ENCODE data around the gene MED29. TPM values are rescaled to one million over a fixed set of nuclear protein-coding genes. Genes with fewer than 3 reads are reported as not detected.

The MED29 gene
- total RNA-seq, 2 donors from 2014 or later = 29.9 to 32.3 TPM

DNA sequence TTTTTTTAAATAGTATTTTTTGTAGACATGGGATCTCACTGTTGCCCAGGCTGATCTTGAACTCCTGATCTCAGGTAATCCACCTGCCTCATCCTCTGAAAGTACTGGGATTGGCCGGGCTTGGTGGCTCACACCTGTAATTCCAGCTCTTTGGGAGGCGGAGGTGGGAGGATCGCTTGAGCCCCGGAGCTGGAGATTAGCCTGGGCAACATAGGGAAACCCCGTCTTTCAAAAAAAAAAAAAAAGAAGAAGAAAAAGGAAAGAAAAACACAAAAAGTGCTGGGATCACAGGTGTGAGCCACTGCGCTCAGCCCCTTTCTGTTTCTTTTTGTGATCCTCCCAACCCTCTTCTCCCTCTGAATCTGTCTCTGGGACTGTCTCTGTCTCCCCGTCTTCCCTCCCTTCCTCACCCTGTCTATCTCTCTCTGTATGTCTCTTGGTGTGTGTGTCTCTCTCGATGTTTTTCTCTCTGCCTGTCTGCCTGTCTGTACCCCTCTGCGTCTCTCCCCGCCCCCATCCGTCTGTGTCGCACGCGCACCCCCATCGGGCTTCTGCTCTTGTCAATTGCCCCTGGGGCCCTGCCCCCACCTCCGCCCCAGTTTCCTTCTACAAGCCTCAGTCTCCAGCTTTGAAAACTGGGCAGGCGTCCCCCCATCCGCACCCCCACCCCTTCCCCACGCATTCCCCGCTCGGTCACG is 14.9 kb downstream of the MED29 start:
- Histone ChIP-seq H3K27ac (peak overlapping the region; percentile 99 to 100), H3K4me1 (peaks cover 0 to 57% of the 10 kb centered on the region in 2 donors), H3K36me3 (peaks cover 25% of the 10 kb centered on the region), H3K4me3 (peak overlapping the region; percentile 86 to 89), H3K9me3 (no peaks in the 10 kb centered on the region), H3K27me3 (no peaks in the 10 kb centered on the region)
- DNase-seq (ENCODE audit: low spot score) = peak; percentile 59
- no peak for TF ChIP-seq CTCF (IDR thresholded peaks at IDR 0.05)

DNA sequence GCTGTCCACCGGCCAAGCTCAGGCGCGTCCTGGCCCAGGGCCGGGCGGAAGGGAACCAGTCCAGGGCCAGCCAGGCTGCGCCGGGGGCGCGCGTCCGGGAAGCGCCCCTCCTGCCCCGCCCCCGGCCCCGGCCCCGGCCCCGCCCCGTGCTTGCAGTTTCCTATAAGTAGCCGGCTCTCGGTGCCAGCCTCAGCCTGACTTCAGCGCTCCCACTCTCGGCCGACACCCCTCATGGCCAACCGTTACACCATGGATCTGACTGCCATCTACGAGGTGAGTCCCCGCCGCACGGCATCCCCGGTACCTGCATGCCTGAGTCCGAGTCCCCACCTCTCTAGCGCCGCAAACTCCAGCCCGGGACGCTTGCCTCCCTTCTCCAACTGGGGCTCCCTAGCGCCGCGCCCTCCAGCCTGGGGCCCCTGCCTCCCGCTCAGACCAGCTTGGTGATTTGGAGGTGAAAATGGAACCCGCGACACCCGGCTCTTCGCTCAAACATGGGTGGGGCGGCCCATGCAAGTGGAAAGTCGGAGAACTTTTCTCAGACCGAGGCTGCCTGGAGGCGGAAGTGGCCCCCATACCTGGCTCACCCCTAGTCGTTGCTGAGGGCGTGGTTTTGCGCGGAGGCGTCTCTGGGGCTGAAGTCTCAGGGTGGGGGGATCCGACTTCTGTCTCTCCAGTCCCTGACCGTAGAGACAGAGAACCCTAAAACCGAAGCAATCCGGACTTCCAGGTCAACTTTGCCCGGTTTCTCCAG is 15.7 kb downstream of the MED29 start, which contains the start of gene ZFP36:
Gene ZFP36, plus strand, starts transcription at position 192 of the 754 bp plus-strand sequence. Its CDS starts 58 bp downstream, at position 250.
- Histone ChIP-seq H3K4me3 (peak within 1 kb of the TSS; percentile 86 to 89), H3K36me3 (peaks cover 25% of the 10 kb centered on the region), H3K4me1 (peaks cover 0 to 57% of the 10 kb centered on the region in 2 donors), H3K27ac (peak within 1 kb of the TSS; percentile 99 to 100), H3K9me3 (no peaks in the 10 kb centered on the region), H3K27me3 (no peaks in the 10 kb centered on the region)
- DNase-seq (ENCODE audit: low spot score) = peak; percentile 98
- TF ChIP-seq CTCF (IDR thresholded peaks at IDR 0.05) = no peak

DNA sequence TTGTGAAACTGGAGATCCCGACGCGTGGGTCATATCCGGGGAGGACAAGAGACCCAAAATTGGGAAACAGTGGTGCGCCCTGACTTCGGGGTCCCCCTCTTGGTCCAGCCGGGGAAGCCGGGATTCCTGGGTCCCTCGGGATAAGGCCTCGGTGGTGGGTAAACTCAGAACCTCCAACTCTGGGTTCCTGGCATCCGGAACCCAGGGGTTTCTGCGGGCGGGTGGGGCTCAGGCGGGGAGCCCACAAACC is 16.2 kb downstream of the MED29 start:
- H3K36me3 ChIP-seq = peaks cover 25% of the 10 kb centered on the region
- no peaks in the 10 kb centered on the region for H3K27me3 ChIP-seq
- H3K4me3 ChIP-seq = peak overlapping the region; percentile 86 to 89
- no peaks in the 10 kb centered on the region for H3K9me3 ChIP-seq
- peak overlapping the region; percentile 99 to 100 for H3K27ac ChIP-seq
- DNase-seq (ENCODE audit: low spot score) = peak; percentile 68
- peaks cover 0 to 52% of the 10 kb centered on the region in 2 donors for H3K4me1 ChIP-seq
- no peak for TF ChIP-seq CTCF (IDR thresholded peaks at IDR 0.05)

DNA sequence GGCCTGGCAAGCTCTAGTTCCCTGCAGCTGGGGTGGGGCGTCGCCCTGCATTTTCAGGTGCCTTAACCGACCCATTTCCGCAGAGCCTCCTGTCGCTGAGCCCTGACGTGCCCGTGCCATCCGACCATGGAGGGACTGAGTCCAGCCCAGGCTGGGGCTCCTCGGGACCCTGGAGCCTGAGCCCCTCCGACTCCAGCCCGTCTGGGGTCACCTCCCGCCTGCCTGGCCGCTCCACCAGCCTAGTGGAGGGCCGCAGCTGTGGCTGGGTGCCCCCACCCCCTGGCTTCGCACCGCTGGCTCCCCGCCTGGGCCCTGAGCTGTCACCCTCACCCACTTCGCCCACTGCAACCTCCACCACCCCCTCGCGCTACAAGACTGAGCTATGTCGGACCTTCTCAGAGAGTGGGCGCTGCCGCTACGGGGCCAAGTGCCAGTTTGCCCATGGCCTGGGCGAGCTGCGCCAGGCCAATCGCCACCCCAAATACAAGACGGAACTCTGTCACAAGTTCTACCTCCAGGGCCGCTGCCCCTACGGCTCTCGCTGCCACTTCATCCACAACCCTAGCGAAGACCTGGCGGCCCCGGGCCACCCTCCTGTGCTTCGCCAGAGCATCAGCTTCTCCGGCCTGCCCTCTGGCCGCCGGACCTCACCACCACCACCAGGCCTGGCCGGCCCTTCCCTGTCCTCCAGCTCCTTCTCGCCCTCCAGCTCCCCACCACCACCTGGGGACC is 16.6 kb downstream of the MED29 start:
- peak overlapping the region; percentile 99 to 100 for H3K27ac ChIP-seq
- no peak for DNase-seq (ENCODE audit: low spot score)
- no peaks in the 10 kb centered on the region for H3K27me3 ChIP-seq
- peaks cover 0 to 47% of the 10 kb centered on the region in 2 donors for H3K4me1 ChIP-seq
- no peak for TF ChIP-seq CTCF (IDR thresholded peaks at IDR 0.05)
- H3K4me3 ChIP-seq = peak overlapping the region; percentile 86 to 89
- H3K36me3 ChIP-seq = peaks cover 25% of the 10 kb centered on the region
- H3K9me3 ChIP-seq = no peaks in the 10 kb centered on the region

DNA sequence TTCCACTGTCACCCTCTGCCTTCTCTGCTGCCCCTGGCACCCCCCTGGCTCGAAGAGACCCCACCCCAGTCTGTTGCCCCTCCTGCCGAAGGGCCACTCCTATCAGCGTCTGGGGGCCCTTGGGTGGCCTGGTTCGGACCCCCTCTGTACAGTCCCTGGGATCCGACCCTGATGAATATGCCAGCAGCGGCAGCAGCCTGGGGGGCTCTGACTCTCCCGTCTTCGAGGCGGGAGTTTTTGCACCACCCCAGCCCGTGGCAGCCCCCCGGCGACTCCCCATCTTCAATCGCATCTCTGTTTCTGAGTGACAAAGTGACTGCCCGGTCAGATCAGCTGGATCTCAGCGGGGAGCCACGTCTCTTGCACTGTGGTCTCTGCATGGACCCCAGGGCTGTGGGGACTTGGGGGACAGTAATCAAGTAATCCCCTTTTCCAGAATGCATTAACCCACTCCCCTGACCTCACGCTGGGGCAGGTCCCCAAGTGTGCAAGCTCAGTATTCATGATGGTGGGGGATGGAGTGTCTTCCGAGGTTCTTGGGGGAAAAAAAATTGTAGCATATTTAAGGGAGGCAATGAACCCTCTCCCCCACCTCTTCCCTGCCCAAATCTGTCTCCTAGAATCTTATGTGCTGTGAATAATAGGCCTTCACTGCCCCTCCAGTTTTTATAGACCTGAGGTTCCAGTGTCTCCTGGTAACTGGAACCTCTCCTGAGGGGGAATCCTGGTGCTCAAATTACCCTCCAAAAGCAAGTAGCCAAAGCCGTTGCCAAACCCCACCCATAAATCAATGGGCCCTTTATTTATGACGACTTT is 17.4 kb downstream of the MED29 start:
- peaks cover 25% of the 10 kb centered on the region for H3K36me3 ChIP-seq
- DNase-seq (ENCODE audit: low spot score) = no peak
- H3K4me1 ChIP-seq = peaks cover 0 to 41% of the 10 kb centered on the region in 2 donors

More for the DNA sequence above, 17.4 kb downstream of the MED29 start:
- TF ChIP-seq CTCF (IDR thresholded peaks at IDR 0.05) = no peak
- Histone ChIP-seq H3K27me3 (no peaks in the 10 kb centered on the region), H3K27ac (peak overlapping the region; percentile 99 to 100), H3K9me3 (no peaks in the 10 kb centered on the region), H3K4me3 (peak overlapping the region; percentile 86 to 89)

All from right atrium auricular region (tissue), 2 donors.